NCI-H2107 treated with DMSO at 0.1 percent for 48 hours (cell line): Measurements from ENCODE around the gene DNAJB1.
"Not testable (repeated sequence)": the region's sequence is repeated elsewhere in the genome, so short reads cannot be mapped to it uniquely, and the experiment has no call there.

ENCODE experiments used
- DNase-seq: peaks from one replicate; lab custom pipeline; 2025; ENCODE audit not compliant: unreplicated experiment; lab: John Stamatoyannopoulos, UW

DNAJB1 gene

DNA sequence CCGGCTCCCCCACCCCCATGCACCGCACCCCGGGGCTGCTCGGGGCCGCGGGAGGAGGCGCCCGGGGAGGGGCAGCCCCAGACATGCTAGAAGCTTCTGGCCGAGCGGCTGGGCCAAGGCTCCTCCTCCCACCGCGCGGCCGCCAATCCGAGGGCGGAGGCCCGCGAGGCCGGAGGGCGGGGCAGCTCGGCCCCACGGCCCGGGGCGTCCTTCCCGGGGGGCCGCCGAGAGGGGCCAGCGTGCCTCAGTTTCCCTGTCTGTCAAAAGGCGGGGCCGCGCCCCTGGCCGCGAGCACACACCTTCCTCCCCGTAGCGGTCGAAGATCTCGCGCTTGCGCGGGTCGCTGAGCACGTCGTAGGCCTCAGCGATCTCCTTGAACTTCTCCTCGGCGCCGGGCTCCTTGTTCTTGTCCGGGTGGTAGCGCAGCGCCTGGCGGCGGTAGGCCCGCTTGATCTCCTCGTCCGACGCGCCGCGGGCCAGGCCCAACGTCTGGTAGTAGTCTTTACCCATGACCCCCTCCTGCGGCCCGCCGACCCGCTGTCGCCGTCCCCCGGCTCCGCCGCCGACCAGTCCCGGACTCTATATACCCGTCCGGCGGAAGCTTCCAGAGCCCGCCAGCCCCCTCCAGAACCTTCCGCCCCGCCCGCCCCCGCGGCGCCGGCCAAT is at the start of gene DNAJB1:
TSS of gene DNAJB1 (minus strand) at position 558 of the 666 bp plus-strand sequence. CDS start at position 510, 48 bp downstream.
- no peak for DNase-seq

DNA sequence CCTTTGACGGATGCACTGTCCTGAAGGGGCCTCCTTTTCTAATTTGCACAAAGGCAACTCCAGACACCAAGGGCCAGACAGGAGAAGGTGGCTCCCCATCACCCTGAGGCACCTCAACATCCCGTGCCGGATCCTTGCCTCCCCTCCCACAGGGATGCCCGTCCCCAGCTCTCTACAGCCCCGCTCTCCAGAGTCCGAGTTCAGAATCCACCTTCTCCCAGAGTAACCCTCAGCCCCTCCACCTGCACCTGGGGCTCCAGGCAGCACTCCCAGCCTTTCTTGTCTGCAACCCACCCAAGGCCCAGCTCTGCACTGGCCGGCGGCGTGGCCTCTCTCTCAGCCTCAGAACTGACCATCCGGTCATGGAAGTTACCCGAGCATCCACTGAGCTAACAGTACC is 48.9 kb upstream of the DNAJB1 start:
- no peak for DNase-seq

DNA sequence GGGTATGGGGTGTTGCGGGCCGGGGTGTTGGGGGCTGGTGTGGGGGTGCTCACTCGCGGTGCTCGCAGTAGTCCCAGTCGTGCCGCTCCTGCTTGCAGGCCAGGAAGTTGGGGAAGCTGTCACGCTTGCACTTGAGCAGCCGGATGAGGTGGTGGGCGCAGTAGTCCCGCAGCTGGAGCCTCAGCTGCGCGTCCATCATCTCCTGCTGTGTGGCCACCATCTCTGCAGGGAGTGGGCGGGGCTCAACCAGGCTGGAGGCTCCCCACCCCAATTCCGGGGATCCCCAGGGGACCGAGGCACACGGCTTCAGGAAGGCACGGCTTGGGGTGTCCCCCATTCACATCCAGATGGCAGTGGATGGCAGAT is 48.5 kb upstream of the DNAJB1 start:
- no peak for DNase-seq

DNA sequence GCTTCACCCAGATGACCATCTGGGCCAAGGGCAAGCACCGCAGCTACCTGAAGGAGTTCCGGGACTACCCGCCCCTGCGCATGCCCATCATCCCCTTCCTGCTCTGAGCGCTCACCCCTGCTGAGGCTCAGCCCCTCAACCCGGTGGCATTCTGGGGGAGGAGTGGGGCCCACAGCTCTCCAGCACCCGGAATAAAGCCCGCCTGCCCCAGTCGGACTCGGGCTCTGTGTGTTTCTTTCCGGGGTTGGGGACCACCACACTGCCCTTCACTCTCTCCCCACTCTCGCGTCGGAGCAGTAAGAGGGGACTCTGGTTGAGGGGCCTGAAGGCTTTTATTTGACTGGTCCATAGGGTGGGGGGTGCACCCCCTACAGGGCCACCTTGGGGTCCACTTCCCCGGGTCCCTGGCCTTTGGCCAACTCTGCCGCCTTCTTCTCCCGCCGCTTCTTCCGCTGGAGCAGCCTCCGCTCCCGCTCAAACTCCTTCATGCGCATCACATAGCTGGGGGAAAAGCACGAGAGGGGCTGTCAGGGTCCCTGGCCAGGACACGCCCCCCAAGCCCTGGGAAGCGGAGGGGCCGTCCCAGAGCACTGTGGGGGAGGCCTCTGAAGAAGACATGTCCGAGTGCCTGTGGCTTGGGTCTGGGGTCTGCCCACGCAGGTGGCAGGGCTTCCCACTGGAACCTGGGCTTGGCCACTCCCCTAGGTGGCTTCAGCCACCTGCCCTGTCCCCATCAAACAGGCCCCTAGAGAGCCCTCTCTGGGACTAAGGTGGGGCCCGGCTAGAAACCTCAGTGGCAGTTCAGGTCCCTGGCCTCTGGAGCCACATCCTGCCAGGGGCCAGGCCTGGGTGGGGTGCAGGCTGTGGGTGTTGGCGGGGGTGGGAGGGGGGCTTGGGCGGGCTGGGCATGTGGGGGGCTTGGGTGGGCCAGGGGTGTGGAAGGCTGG is 47.8 kb upstream of the DNAJB1 start:
- no peak for DNase-seq

DNA sequence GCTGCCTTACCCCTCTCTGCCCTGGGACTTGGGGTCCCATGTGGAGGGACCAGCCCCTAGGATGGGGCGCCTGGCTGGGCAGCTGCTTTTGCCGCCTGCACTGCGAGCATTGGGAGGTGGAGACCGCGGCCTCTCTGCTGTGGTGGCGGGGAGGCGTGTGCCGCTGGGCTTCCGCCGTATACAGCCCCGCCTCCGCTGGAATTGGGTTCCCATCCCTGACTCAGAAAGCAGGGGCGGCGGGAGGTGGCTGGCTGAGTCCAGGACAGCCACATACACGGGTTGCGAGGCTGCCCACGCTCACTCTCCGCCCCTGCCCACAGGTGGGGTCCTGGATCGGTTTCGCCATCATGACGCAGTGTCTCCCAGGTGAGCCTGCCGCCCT is 47.1 kb upstream of the DNAJB1 start:
- no peak for DNase-seq

DNA sequence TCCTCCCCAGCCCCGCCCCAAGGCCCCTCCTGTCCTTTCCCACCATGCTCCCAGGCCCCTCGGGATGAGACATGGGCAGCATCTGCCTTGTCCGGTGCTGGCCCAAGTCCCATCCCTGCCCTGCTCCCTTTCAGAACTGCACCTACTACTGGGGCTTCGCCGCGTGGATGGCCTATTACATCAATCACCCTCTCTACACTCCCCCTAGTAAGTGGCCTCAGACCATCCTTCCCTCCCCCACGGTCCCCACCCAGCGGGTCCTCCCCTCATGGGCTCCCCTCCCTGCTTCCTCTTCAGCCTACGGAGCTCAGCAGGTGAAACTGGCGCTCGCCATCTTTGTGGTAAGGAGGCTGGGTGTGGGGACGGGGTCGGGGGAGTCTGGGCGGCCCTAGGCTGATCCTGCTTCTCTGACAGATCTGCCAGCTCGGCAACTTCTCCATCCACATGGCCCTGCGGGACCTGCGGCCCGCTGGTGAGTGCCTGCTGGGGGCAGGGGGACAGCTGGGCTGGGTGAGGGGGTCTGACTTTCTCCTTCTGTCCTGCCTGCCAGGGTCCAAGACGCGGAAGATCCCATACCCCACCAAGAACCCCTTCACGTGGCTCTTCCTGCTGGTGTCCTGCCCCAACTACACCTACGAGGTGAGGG is 46.6 kb upstream of the DNAJB1 start:
- not testable (repeated sequence) for DNase-seq

DNA sequence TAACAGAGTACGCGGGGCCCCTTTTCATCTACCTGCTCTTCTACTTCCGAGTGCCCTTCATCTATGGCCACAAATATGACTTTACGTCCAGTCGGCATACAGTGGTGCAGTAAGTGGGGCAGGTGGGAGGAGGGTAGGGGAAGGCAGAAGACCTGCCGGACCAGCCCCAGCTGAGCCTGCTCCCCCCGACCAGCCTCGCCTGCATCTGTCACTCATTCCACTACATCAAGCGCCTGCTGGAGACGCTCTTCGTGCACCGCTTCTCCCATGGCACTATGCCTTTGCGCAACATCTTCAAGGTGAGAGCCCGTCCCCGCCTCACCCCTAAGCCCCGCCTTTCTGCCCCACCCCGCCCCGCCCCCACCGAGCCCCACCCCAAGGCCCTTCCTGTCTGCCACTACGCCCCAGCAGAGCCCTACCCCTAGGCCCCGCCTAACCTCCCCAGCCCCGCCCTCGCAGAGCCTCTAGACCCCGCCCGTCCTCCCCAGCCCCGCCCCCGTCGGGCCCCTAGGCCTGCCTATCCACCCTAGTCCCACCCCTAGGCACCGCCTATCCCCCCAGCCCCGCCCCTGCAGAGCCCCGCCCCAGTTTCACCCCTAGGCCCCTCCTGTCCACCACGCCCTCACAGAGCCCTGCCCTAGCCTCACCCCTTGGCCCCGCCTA is 45.9 kb upstream of the DNAJB1 start:
- DNase-seq = no peak

DNA sequence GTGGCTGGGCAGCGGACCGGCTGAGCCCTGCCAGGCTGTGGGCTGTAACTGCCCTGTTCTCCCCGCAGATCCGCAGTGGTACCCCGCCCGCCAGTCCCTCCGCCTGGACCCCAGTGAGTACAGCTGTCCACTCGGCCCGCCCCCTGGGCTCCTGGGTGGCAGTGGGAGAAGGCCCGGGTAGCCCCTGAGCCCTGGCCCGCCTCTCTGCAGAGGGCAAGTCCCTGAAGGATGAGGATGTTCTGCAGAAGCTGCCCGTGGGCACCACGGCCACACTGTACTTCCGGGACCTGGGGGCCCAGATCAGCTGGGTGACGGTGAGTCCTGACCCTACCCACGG is 45.4 kb upstream of the DNAJB1 start:
- no peak for DNase-seq

DNA sequence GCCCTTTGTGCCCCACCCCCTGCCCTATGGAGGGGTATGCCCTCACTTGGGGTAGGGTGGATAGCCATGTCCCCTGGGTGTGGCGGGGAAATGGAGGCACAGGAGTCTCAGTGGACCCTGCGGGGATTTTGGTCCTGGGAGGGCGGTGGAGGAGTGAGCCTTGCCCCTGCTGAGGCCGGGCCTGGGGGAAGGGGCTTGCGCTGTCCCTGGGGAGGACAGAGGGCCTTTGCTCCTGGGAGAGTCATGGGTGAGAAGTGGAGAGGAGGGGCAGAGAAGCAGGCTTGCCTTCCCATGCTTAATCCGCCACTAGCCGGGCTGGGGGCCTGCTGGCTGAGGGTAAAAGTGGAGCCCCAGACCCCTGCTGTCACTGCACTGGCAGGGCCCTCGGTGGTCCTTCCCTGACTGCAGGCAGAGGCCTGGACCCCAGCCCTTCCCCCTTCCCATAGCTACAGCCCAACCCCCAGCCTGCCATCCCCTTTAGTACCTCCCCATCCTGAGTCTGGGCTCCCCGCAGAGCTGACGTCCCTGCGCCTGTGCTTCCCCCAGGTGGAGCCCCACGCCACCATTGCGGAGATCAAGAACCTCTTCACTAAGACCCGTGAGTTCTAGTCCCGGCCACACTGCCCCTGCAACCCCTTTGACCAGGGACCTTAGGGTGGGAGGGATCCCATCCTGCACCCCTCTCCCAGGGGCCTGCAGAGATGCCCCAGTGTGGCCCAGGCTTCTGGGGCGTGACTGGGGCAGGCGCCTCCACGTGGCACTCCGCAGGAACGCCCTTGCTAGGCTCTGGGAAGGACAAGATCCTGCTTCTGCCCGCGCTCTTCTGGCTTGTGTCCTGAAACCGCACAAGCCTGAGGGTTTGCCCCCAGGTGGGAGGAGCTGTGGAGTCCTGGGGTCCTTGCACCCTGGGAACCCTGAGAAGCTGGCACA is 44.7 kb upstream of the DNAJB1 start:
- no peak for DNase-seq

DNA sequence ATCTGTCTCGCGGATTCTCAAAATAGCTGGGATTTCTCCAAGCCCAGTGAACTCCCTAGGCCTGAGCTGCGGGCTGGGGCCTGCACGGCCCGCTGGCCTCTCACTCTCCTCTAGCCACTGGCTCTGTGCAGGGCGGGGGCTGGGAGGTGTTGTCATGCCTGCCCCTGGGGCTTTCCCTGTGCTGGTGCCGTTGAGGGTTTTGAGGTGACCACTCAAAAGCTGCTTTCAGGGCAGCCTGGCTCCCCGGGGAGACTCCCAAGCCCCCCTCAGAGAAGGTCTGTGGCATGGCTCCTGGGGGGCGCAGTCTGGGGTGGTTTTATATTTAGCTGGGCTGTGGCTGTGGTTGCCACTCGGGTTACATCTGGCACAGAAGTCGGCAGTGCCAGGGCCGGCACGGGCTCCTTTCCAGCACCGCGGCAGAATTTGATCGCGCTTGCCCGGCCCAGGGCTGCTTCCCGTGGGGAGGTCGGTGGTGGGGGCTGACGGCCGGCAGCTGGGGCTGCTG is 43.7 kb upstream of the DNAJB1 start:
- DNase-seq = peak; percentile 18

DNA sequence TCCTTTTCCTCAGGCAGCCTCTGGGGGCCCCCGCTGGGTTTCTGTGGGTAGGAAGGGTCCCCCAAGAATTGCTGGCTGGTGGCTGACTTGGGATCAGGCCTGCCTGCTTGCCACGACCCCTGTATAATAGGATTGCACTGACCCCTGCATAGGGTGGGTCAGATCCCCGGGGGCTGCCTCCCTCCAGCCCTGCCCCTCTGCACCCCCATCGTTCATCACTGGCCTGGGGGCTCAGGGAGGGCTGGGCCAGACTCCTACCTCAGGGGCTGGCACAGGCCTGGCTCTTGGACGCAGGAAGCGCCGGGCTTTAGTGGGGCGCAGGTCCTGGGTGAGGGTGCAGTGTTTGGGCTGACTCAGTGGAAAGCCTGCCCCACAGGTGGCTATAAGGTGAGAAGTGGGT is 43.1 kb upstream of the DNAJB1 start:
- no peak for DNase-seq

DNA sequence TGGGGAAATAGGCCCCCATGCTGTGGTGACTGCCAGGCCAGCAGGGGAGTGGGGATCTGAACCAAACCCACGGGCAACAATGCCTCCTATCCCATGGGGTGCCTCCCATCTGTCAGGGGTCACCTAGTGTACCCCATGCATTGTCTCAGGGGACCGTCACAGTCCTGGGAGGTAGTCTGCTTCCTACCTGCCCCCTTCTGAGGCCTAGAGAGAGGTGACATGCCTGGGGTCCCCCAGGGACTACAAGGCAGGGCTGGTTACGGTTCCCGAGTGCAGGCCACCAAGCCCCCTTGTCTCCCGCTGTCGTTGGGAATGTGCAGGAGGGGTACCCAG is 42.5 kb upstream of the DNAJB1 start:
- no peak for DNase-seq

DNA sequence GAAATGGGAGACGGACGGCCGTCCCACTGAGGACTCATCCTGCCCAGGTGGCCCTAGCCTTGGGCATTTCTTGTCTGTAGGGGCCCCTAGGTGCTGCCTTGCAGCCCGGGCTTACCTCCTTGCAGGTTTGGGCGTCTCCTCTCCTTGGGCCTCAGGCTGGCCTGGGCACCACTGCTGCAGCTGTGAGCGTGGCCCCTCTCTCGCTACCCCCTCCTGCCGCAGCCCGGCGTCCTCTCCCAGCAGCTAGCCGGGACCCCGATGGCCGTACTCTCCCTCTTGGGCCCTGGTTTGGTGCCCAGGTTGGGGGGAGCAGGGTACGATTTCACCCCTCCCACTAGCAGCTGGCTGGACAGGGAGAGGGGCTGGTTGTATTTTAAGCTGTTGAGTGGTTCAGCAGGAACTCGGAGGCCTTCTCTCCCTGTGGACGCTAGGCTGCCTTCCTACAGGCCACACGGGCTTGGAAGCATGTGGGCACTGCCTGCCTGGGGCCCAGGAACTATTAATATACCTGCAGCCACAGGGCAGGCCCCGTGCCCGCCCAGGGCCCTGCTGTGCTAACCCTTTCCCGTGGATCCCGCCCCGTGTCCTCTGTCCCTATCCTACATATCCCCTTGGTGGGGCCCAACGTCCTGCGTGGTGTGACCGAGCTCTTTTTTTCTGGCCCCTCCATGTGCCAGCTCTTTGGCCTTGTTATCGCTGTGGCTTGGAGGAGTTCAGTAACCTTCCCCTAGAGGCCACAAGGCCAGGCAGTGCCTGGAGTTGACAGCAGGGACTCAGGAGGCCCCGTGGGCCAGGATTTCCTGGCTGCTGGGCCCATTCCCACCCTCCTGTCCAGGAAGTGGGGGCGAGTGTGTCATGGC is 41.9 kb upstream of the DNAJB1 start:
- no peak for DNase-seq

DNA sequence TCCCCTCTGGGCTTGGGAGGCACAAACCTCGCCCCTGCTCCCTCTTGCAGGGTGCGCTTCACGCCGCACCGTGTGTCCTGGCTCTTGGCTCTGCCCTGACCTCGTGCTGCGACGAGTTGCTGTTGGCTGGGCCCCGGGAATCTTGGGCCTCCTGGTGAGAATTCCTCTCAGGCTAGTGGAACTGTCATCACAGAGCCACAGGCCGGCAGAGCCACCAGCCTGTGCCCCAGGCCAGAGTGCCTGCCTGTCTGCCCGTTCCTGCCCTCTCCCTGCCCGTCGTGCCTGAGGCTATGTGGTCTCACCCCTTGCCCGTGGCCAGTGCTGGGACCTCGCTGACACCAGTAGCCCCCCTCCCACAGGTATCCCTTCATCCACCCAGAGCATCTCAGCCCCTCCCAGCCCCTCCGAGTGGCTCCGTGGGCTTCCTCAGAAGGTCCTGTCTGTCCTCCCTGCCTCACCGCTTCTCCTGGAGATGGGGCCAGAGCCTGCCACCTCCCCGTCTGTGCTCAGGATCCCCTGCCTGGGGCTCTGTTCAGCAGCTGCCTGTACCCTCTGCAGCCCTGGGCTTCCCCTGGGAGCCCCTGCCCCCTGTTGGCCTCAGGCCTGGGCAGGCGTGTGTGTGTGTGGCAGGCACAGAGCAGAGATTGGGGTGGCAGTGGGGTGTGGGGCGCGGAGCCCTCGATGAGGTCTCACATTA is 40.3 kb upstream of the DNAJB1 start:
- no peak for DNase-seq

DNA sequence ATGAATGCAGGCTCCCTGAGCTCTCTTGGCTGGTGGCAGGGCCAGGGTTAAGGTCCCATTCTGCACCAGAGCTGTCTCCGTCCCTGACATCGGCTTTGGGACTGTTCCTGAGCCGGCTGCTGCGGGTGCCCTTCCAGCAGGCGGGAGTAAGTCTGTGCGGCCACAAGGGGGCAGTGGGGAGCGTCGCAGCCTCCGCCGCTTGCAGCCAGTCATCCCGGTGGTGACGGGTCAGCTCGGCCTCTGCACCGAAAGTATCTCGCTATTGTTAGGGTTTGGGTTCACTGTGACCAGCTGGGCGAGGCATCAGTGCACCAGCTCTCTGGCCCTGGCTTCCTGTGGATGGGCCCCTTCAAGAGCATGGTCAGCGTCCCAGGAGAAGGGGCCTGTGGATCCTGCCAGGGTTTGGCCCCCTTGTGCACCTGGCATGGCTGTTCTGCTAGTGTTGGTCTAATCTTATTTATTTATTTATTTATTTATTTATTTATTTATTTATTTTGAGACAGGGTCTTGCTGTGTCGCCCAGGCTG is 38.5 kb upstream of the DNAJB1 start:
- peak; percentile 4 for DNase-seq

DNA sequence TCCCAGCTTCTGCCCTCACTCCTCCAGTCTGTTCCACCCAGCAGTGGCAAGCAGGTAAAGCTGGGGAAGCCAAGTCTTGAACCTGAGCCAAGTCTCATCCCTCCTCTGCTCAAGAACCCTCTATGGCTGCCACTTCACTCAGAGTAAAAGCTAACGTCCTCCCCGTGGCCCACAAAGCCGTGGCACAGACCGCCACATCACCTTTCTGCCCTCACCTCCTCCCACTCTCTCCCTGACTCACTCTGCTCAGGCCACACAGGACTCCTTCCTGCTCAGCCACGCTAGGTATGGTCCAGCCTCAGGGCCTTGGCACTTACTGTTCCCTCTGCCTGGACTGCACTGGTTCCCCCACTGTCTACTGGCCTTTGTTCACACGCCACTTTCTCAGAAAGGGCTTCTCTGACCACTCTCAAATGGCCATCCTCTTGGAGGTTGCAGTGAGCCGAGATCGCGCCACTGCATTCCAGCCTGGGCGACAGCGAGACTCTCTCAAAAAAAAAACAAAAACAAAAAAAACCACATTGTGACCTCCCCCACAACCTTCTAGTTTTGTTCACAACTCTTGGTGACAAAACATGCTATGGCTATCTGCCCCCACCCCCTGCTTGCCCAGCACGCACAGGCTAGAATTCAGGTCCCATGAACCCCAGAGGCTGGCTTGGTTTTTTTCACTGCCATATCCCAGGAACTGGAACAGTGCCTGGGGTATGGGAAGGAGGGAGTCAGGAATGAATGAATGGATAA is 37.9 kb upstream of the DNAJB1 start:
- DNase-seq = no peak

DNA sequence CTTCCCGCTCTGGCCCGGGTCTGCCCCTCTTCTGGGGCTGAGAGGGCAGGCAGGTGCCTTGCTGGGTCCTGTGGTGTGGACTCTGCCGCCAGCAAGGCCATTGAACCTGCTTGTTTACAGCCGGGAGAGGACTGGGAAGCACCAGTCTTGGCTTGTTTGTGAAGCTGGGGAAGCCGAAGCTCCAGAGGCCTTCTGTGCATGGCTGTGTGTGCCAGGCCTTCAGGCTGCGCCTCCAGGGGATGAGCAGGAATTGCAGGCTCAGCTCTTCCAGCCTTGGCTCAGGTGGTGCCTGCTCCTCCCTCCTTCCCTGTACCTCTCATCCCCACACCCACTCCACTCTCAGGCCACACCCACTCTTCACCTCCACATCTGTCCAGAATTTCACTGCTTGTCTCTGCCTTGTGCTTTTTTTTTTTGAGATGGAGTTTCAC is 36.2 kb upstream of the DNAJB1 start:
- peak; percentile 35 for DNase-seq

DNA sequence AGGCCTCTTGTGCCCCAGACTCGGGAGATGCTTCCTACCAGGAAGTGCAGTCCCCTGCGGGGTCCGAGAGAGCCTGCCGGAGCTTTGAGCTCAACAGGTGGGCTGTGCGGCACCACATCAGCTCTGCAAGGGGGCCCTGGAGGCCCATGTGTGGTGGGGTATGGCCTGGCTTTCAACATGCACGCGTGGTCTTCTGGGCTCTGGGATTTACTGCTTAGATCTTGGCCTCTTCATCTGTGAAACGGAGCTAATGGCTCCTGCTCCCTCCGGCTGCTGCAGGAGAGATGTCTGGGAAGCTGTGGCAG is 35.7 kb upstream of the DNAJB1 start:
- no peak for DNase-seq
